ENCODE measurements around the gene AQP9.

DNA sequence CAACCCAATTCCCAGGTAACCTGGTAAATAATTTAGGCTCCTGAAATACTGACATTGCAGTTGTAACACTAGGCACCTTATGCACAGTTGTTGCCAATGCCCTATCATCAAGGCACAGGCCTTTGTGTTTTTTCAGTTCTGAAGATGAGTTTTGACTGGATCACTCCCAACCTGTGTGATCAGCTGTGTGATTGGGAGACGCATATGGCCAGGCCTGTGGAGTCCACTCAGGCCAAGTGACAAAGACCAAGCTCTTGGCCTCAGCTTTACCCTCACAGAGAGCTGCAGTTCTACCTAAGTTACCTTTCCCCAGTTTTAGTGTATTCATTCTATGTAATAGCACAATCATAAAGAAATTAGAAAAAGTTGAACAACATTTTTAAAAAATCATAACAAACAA lies 19.2 kb upstream of the AQP9 start:
- TF ChIP-seq, protein P1, sequence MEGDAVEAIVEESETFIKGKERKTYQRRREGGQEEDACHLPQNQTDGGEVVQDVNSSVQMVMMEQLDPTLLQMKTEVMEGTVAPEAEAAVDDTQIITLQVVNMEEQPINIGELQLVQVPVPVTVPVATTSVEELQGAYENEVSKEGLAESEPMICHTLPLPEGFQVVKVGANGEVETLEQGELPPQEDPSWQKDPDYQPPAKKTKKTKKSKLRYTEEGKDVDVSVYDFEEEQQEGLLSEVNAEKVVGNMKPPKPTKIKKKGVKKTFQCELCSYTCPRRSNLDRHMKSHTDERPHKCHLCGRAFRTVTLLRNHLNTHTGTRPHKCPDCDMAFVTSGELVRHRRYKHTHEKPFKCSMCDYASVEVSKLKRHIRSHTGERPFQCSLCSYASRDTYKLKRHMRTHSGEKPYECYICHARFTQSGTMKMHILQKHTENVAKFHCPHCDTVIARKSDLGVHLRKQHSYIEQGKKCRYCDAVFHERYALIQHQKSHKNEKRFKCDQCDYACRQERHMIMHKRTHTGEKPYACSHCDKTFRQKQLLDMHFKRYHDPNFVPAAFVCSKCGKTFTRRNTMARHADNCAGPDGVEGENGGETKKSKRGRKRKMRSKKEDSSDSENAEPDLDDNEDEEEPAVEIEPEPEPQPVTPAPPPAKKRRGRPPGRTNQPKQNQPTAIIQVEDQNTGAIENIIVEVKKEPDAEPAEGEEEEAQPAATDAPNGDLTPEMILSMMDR (IDR thresholded peaks at IDR 0.05), result no peak
- TF ChIP-seq POLR2A (IDR thresholded peaks at IDR 0.05), result no peak
